K562 (cell line): ENCODE measurements around the gene APLNR. TPM values are rescaled to one million over a fixed set of nuclear protein-coding genes. Genes with fewer than 3 reads are reported as not detected.

Experiments
- ATAC-seq: fragments of 200-7000 bp; cut with Tn5 transposase; 3 replicates; pipeline ENCODE4 v1.9.1; 2020; ENCODE audit warnings: moderate library complexity
- BruUV-seq: library from RNA; stranded (reverse); fragments of 400-500 nt; replicated peaks from 2 replicates; lab custom pipeline; 2021; lab: Mats Ljungman, UMichigan
- CTCF ChIA-PET: fragments of 300-600 bp; formaldehyde crosslinking; extraction: SDS; loops from one replicate; lab custom pipeline; 2021; ENCODE audit warnings: low intra/inter-chr PET ratio; lab: Yijun Ruan, JAX
- POLR2A ChIA-PET: fragments of 300-600, 350-650 bp; sonication (Branson Sonifier 250); formaldehyde crosslinking; extraction: SDS; loops from one replicate; lab custom pipeline; 2021; ENCODE audit warnings: antibody characterized with exemption, inconsistent platforms; lab: Yijun Ruan, JAX
- DNase-seq, 4 experiments: peaks; one replicate each; pipeline versions ENCODE4 v3.0.0 to v3.0.0-alpha.2; 2011 to 2018; ENCODE audit warnings: low spot score in 3 of 4, mixed read lengths in 3 of 4; ENCODE audit errors: extremely low read depth in 1 of 4
- FAIRE-seq: peaks from 2 replicates; lab custom pipeline; 2011; peaks lifted over from hg19 to GRCh38; lab: Jason Lieb, UNC
- H2AFZ ChIP-seq: 2 replicates; pipeline ENCODE4 v1.6.0; 2011; ENCODE audit warnings: low read depth, low read length, control low read depth, inconsistent platforms
- H3K27ac ChIP-seq: fragments of 200-600 bp; 3 replicates; pipeline ENCODE4 v1.8.0; 2011; ENCODE audit warnings: low read depth, mild to moderate bottlenecking, control low read depth, inconsistent platforms, low read length, moderate library complexity, mixed read lengths; ENCODE audit errors: extremely low read depth
- H3K27me3 ChIP-seq, 2 experiments: fragments of 300-600 bp in 1 of 2; 2 replicates in 1 of 2; 3 replicates in 1 of 2; pipeline versions ENCODE4 v1.6.0 to v1.8.0; 2011; ENCODE audit warnings: inconsistent platforms in 2 of 2, low read length in 2 of 2, mild to moderate bottlenecking in 1 of 2, mixed read lengths in 1 of 2, moderate library complexity in 1 of 2; ENCODE audit not compliant: control insufficient read depth in 2 of 2, insufficient read depth in 2 of 2
- H3K36me3 ChIP-seq: fragments of 300-600 bp; 3 replicates; pipeline ENCODE4 v1.8.0; 2011; ENCODE audit warnings: mild to moderate bottlenecking, low read length, inconsistent platforms; ENCODE audit not compliant: control insufficient read depth, insufficient read depth
- H3K4me1 ChIP-seq, 2 experiments: fragments of 200-600 bp in 1 of 2; replicated peaks in 1 of 2; 2 replicates in 1 of 2; 3 replicates in 1 of 2; pipeline versions ENCODE4 v1.5.1 to v1.8.0; 2011; ENCODE audit warnings: inconsistent platforms in 2 of 2, low read length in 2 of 2, mild to moderate bottlenecking in 1 of 2, mixed read lengths in 1 of 2, moderate library complexity in 1 of 2; ENCODE audit not compliant: control insufficient read depth in 2 of 2, insufficient read depth in 2 of 2
- H3K4me2 ChIP-seq: 2 replicates; pipeline ENCODE4 v1.6.1; 2011; ENCODE audit warnings: low read length, control low read depth, inconsistent platforms, mixed read lengths; ENCODE audit not compliant: insufficient read depth
- H3K4me3 ChIP-seq: fragments of 200-600 bp; sonication (generic), shearing (Covaris generic); 2 replicates; pipeline ENCODE4 v1.5.1; 2016; ENCODE audit warnings: control low read depth, inconsistent platforms
- H3K79me2 ChIP-seq: fragments of 200-600 bp; 3 replicates; pipeline ENCODE4 v1.8.0; 2011; ENCODE audit warnings: low read length, inconsistent platforms; ENCODE audit not compliant: control insufficient read depth, insufficient read depth
- H3K9ac ChIP-seq, 2 experiments: 2 replicates each; pipeline versions ENCODE4 v1.6.0 to v1.6.1; 2011; ENCODE audit warnings: low read depth in 2 of 2, low read length in 2 of 2, control low read depth in 1 of 2, inconsistent platforms in 1 of 2, mild to moderate bottlenecking in 1 of 2, mixed read lengths in 1 of 2; ENCODE audit not compliant: insufficient read depth in 1 of 2
- H3K9me1 ChIP-seq: one replicate; pipeline ENCODE4 v1.6.0; 2011; ENCODE audit warnings: inconsistent platforms, mild to moderate bottlenecking, low read length, moderate library complexity; ENCODE audit not compliant: control insufficient read depth, insufficient read depth
- H3K9me3 ChIP-seq: replicated peaks from 2 replicates; pipeline ENCODE4 v1.5.1; 2011; ENCODE audit warnings: low read depth, low read length, inconsistent platforms; ENCODE audit not compliant: control insufficient read depth, insufficient read depth
- H4K20me1 ChIP-seq: replicated peaks from 2 replicates; pipeline ENCODE4 v1.6.1; 2011; ENCODE audit warnings: low read length, inconsistent platforms, mixed read lengths; ENCODE audit not compliant: control insufficient read depth, insufficient read depth
- CXXC5 ChIP-seq: fragments of 250-450 bp; sonication (Bioruptor Pico); IDR thresholded peaks from 2 replicates; pipeline ENCODE4 v1.8.0; 2022; ENCODE audit warnings: inconsistent platforms, mild to moderate bottlenecking, moderate library complexity
- ELK3 ChIP-seq: fragments of 450-650 bp; formaldehyde crosslinking; IDR thresholded peaks from 2 replicates; pipeline ENCODE4 v1.4.0; 2020; ENCODE audit warnings: mild to moderate bottlenecking
- FOXA3 ChIP-seq, 2 experiments: fragments of 450-650 bp in 1 of 2; sonication (generic) in 1 of 2; formaldehyde crosslinking; IDR thresholded peaks in 1 of 2; conservative IDR thresholded peaks in 1 of 2; 2 replicates each; pipeline versions ENCODE4 v1.4.0 to v1.8.0; 2020 to 2022; ENCODE audit warnings: mild to moderate bottlenecking in 2 of 2, missing genetic modification reagents in 1 of 2
- KLF10 ChIP-seq: fragments of 250-450 bp; sonication (Bioruptor Pico); IDR thresholded peaks from 2 replicates; pipeline ENCODE4 v1.6.1; 2021; ENCODE audit warnings: matching md5 sums
- MEIS2 ChIP-seq: fragments of 450-650 bp; IDR thresholded peaks from 2 replicates; pipeline ENCODE4 v1.6.1; 2014; ENCODE audit warnings: mild to moderate bottlenecking; ENCODE audit not compliant: partially characterized antibody
- PBX2 ChIP-seq, 2 experiments: IDR thresholded peaks in 1 of 2; conservative IDR thresholded peaks in 1 of 2; 2 replicates each; pipeline ENCODE4 v1.6.1; 2016; ENCODE audit warnings: low read depth in 2 of 2, mild to moderate bottlenecking in 1 of 2, missing compliant biosample characterization in 1 of 2, missing genetic modification characterization in 1 of 2, moderate library complexity in 1 of 2
- PKNOX1 ChIP-seq: fragments of 450-650 bp; IDR thresholded peaks from 2 replicates; pipeline ENCODE4 v1.6.1; 2016
- PRPF4 ChIP-seq: fragments of 200-400 bp; formaldehyde crosslinking; IDR thresholded peaks from one replicate; pipeline ENCODE4 v1.6.1; 2017; ENCODE audit warnings: low read length, low read depth, mild to moderate bottlenecking; ENCODE audit not compliant: insufficient read depth, poor library complexity, severe bottlenecking
- SNIP1 ChIP-seq: fragments of 450-650 bp; IDR thresholded peaks from 2 replicates; pipeline ENCODE4 v1.7.1; 2017; ENCODE audit warnings: low read depth, mild to moderate bottlenecking
- SREBF1 ChIP-seq: fragments of 150-350 bp; IDR thresholded peaks from 2 replicates; pipeline ENCODE4 v1.6.1; 2014; ENCODE audit warnings: antibody characterized with exemption, low read depth, low read length, borderline replicate concordance
- TOE1 ChIP-seq, 2 experiments: fragments of 450-650 bp in 1 of 2; sonication (generic) in 1 of 2; formaldehyde crosslinking in 1 of 2; IDR thresholded peaks; 2 replicates each; pipeline versions ENCODE4 v1.7.1 to v1.8.0; 2016 to 2022; ENCODE audit warnings: borderline replicate concordance in 2 of 2, mild to moderate bottlenecking in 2 of 2, antibody characterized with exemption in 1 of 2, inconsistent platforms in 1 of 2, low read depth in 1 of 2, missing genetic modification reagents in 1 of 2, moderate library complexity in 1 of 2
- ZBTB1 ChIP-seq: sonication (generic); formaldehyde crosslinking; IDR thresholded peaks from 2 replicates; pipeline ENCODE4 v1.8.1; 2023; ENCODE audit warnings: missing genetic modification reagents, low read depth, mild to moderate bottlenecking, borderline replicate concordance
- ZNF224 ChIP-seq: sonication (generic); formaldehyde crosslinking; IDR thresholded peaks from 2 replicates; pipeline ENCODE4 v1.8.0; 2022; ENCODE audit warnings: mild to moderate bottlenecking, missing genetic modification reagents
- ZNF408 ChIP-seq: fragments of 250-450 bp; sonication (Bioruptor Pico); IDR thresholded peaks from 2 replicates; pipeline ENCODE4 v1.4.0; 2020; ENCODE audit warnings: low read depth, mild to moderate bottlenecking, moderate library complexity
- ZNF766 ChIP-seq: fragments of 200-800 bp; sonication (Bioruptor generic); conservative IDR thresholded peaks from 2 replicates; pipeline ENCODE4 v1.6.1; 2016; ENCODE audit warnings: missing genetic modification characterization, missing compliant biosample characterization
- WGBS: fragments of 100-300 bp; shearing (Covaris generic); methylation state at CpG from one replicate; pipeline ENCODE4 v1.1.6; 2016; ENCODE audit warnings: low coverage, mixed read lengths; ENCODE audit not compliant: insufficient coverage; ENCODE audit errors: missing lambda C conversion rate; 5-methylcytosine and 5-hydroxymethylcytosine counted together
- in situ Hi-C: fragments of 300-500 bp; cut with MboI; formaldehyde crosslinking; loops from 4 replicates; pipeline ENCODE4 v1.15.0; 2018; ENCODE audit warnings: inconsistent platforms, mixed read lengths
- intact Hi-C: fragments of 100-400 bp; cut with micrococcal nuclease; formaldehyde crosslinking; loops from 2 replicates; pipeline ENCODE4 v1.14.2; 2022
- polyA plus RNA-seq, 8 experiments: library from polyadenylated mRNA; depleted of rRNA in 4 of 8; stranded (reverse) in 5 of 8; unstranded in 3 of 8; fragments of >200 nt; fragmentation: Nextera tagmentation in 2 of 8; fragmentation: Illumina TruSeq in 1 of 8; extraction: Ambion mirVana in 2 of 8; extraction: Trizol in 1 of 8; gene quantifications; 2 replicates each; pipeline versions ENCODE4 v1.2.1 to v1.2.3, GENCODE V29; 2011 to 2014; ENCODE audit warnings: inconsistent platforms in 1 of 8, missing spikeins in 1 of 8
- total RNA-seq, 7 experiments: library from RNA; depleted of rRNA in 6 of 7; stranded (reverse); fragments of >200 nt in 6 of 7; fragmentation: Illumina TruSeq in 2 of 7; extraction: Trizol in 2 of 7; gene quantifications; 2 replicates each; pipeline versions ENCODE4 v1.2.1 to v1.2.3, GENCODE V29; 2011 to 2021; ENCODE audit warnings: low replicate concordance in 1 of 7

The APLNR gene
- total and polyA plus RNA-seq, 9 of the 15 experiments (the other 6 are each of a cell fraction or from before 2014, with no cell fraction given) = 0.15 to 2.0 (median 0.65) TPM

- 4% methylated on average over 3 of the region's 3 CpGs for WGBS
- H3K27me3 ChIP-seq = no peaks in the 10 kb centered on the region
- FAIRE-seq (no peak), DNase-seq (no peak), ATAC-seq (0 out of 3 replicates have a peak, but pooled peaks have one; percentile 13)
- no peak overlapping the region for H3K9ac ChIP-seq
- H3K4me1 ChIP-seq = peaks cover 0 to 14% of the 10 kb centered on the region in 2 experiments; a peak in 4 of 5 replicates
- no peaks in the 10 kb centered on the region for H4K20me1 ChIP-seq
- no peak overlapping the region for H3K4me3 ChIP-seq
- no peaks in the 10 kb centered on the region for H3K79me2 ChIP-seq
- no peaks in the 10 kb centered on the region for H3K36me3 ChIP-seq
- no TSS peak for BruUV-seq
- intact Hi-C loops = loop anchor here (5.0 kb wide), 1 partner anchor 51 kb away; no protein-coding TSS in a partner anchor
- no peak overlapping the region for H3K4me2 ChIP-seq
- no peak overlapping the region for H3K27ac ChIP-seq
- POLR2A ChIA-PET = interaction anchor here (0.6 kb wide), 1 partner anchor 536 kb away, joined by 3 read pairs; no protein-coding TSS in a partner anchor
- no peaks in the 10 kb centered on the region for H3K9me1 ChIP-seq
- no peak overlapping the region for H2AFZ ChIP-seq
- in situ Hi-C loops = no loop called here
- CTCF ChIA-PET = no interaction called here
- H3K9me3 ChIP-seq = no peaks in the 10 kb centered on the region
- no peak for TF ChIP-seq TOE1 (IDR thresholded peaks at IDR 0.05; ENCODE audit: borderline replicate concordance)
- TF ChIP-seq TOE1 (CRISPR knock-in tag; IDR thresholded peaks at IDR 0.05; ENCODE audit: borderline replicate concordance, low read depth) = no peak
- no peak for TF ChIP-seq PRPF4
- TF ChIP-seq ELK3 (CRISPR knock-in tag) = no peak
- TF ChIP-seq MEIS2 = peak; percentile 91
- peak; percentile 94 for TF ChIP-seq ZNF766 (CRISPR knock-in tag)
- no peak for TF ChIP-seq ZNF224
- peak; percentile 58; the same call in 1 of the 2 replicates for TF ChIP-seq PKNOX1
- no peak for TF ChIP-seq KLF10 (CRISPR knock-in tag)
- no peak for TF ChIP-seq CXXC5 (CRISPR knock-in tag)
- no peak for TF ChIP-seq ZNF408
- TF ChIP-seq FOXA3 (CRISPR knock-in tag; conservative IDR thresholded peaks at IDR 0.05 in 1 of 2, IDR thresholded peaks at IDR 0.05 in 1 of 2) = peak in 1 of 2 experiments; percentile 10; a peak in 1 of 4 replicates
- TF ChIP-seq ZBTB1 = no peak
- no peak for TF ChIP-seq PBX2 (CRISPR knock-in tag; IDR thresholded peaks at IDR 0.05; ENCODE audit: low read depth)
- TF ChIP-seq PBX2 (tag; conservative IDR thresholded peaks at IDR 0.05; ENCODE audit: low read depth) = peak; percentile 85
- TF ChIP-seq SNIP1 = no peak
- no peak for TF ChIP-seq SREBF1
Observed at GRCh38 chr11:57276169-57276970, 39.3 kb upstream of the APLNR start.
